H1 (cell line): ENCODE results near the gene SLC44A5. TPM values are rescaled to one million over a fixed set of nuclear protein-coding genes. Genes with fewer than 3 reads are reported as not detected.

Experiments used
- CTCF ChIA-PET: fragments of 300-600 bp; sonication (Branson Sonifier 250); formaldehyde crosslinking; loops from one replicate; lab custom pipeline; 2021; ENCODE audit not compliant: partially characterized antibody; lab: Charles Lee
- POLR2A ChIA-PET: fragments of 300-600 bp; sonication (Branson Sonifier 250); formaldehyde crosslinking; loops from one replicate; lab custom pipeline; 2021; ENCODE audit warnings: inconsistent platforms; ENCODE audit not compliant: partially characterized antibody; lab: Charles Lee
- DNase-seq, 2 experiments: peaks; one replicate each; pipeline versions ENCODE4 v3.0.0 to v3.0.0-alpha.2; 2010 to 2022; ENCODE audit warnings: low spot score in 2 of 2, low read depth in 1 of 2, mixed read lengths in 1 of 2
- FAIRE-seq: peaks from 2 replicates; lab custom pipeline; 2011; peaks lifted over from hg19 to GRCh38; lab: Jason Lieb, UNC
- H2AFZ ChIP-seq: 2 replicates; pipeline ENCODE4 v1.8.1; 2012; ENCODE audit warnings: low read length, inconsistent platforms
- H2AK5ac ChIP-seq: 2 replicates; pipeline ENCODE4 v1.6.1; 2013; ENCODE audit warnings: low read depth, low read length
- H2BK120ac ChIP-seq: replicated peaks from 2 replicates; pipeline ENCODE3; 2013; ENCODE audit warnings: low read depth, low read length, inconsistent platforms
- H2BK12ac ChIP-seq: 2 replicates; pipeline ENCODE4 v1.6.1; 2013; ENCODE audit warnings: low read depth, low read length
- H2BK15ac ChIP-seq: 2 replicates; pipeline ENCODE4 v1.6.1; 2013; ENCODE audit warnings: low read length
- H2BK20ac ChIP-seq: 2 replicates; pipeline ENCODE4 v1.6.1; 2013; ENCODE audit warnings: low read length
- H2BK5ac ChIP-seq: 2 replicates; pipeline ENCODE4 v1.6.1; 2013; ENCODE audit warnings: low read depth, low read length
- H3K14ac ChIP-seq: 2 replicates; pipeline ENCODE4 v1.6.1; 2013; ENCODE audit warnings: inconsistent platforms; ENCODE audit not compliant: insufficient read length
- H3K18ac ChIP-seq: 2 replicates; pipeline ENCODE4 v1.6.1; 2013; ENCODE audit warnings: low read length; ENCODE audit errors: extremely low read depth
- H3K23ac ChIP-seq: 2 replicates; pipeline ENCODE4 v1.6.1; 2013; ENCODE audit warnings: inconsistent platforms; ENCODE audit not compliant: insufficient read length
- H3K23me2 ChIP-seq: 2 replicates; pipeline ENCODE4 v1.6.1; 2013; ENCODE audit warnings: low read depth, low read length
- H3K27ac ChIP-seq: 2 replicates; pipeline ENCODE4 v1.6.1; 2011; ENCODE audit warnings: low read depth, low read length, inconsistent platforms
- H3K27me3 ChIP-seq, 4 experiments: replicated peaks in 1 of 4; 1 replicate in 1 of 4; 2 replicates in 3 of 4; pipeline versions ENCODE4 v1.6.1 to v1.8.1; 2011 to 2013; ENCODE audit warnings: low read length in 3 of 4, mild to moderate bottlenecking in 3 of 4, inconsistent platforms in 2 of 4, mixed read lengths in 2 of 4, moderate library complexity in 1 of 4; ENCODE audit not compliant: control insufficient read depth in 3 of 4, insufficient read depth in 3 of 4; ENCODE audit errors: extremely low read depth in 1 of 4
- H3K36me3 ChIP-seq, 4 experiments: 2 replicates each; pipeline versions ENCODE4 v1.6.1 to v1.8.1; 2011 to 2013; ENCODE audit warnings: mild to moderate bottlenecking in 4 of 4, low read length in 3 of 4, moderate library complexity in 2 of 4, control low read depth in 1 of 4, inconsistent platforms in 1 of 4; ENCODE audit not compliant: insufficient read depth in 4 of 4, control insufficient read depth in 2 of 4
- H3K4ac ChIP-seq: replicated peaks from 2 replicates; pipeline ENCODE3; 2013; ENCODE audit warnings: low read length, low read depth, mixed read lengths, inconsistent platforms; ENCODE audit not compliant: insufficient read length
- H3K4me1 ChIP-seq, 4 experiments: replicated peaks in 1 of 4; 1 replicate in 1 of 4; 2 replicates in 3 of 4; pipeline versions ENCODE4 v1.6.1 to v1.8.1; 2011 to 2013; ENCODE audit warnings: low read length in 3 of 4, inconsistent platforms in 2 of 4, mixed read lengths in 1 of 4; ENCODE audit not compliant: insufficient read depth in 4 of 4, control insufficient read depth in 3 of 4
- H3K4me2 ChIP-seq, 2 experiments: 2 replicates each; pipeline versions ENCODE4 v1.6.1 to v1.8.1; 2011 to 2013; ENCODE audit warnings: low read depth in 2 of 2, low read length in 2 of 2, control low read depth in 1 of 2, inconsistent platforms in 1 of 2, mild to moderate bottlenecking in 1 of 2; ENCODE audit not compliant: insufficient read depth in 1 of 2
- H3K4me3 ChIP-seq, 4 experiments: fragments of 200-600, 300-600 bp in 1 of 4; sonication (generic), shearing (Covaris generic), sonication (Bioruptor Twin) in 1 of 4; 2 replicates each; pipeline versions ENCODE4 v1.5.1 to v1.8.1; 2011 to 2016; ENCODE audit warnings: low read length in 4 of 4, low read depth in 3 of 4, control low read depth in 2 of 4, inconsistent platforms in 2 of 4, mild to moderate bottlenecking in 2 of 4, mixed read lengths in 1 of 4, moderate library complexity in 1 of 4; ENCODE audit not compliant: insufficient read depth in 2 of 4; ENCODE audit errors: extremely low read depth in 1 of 4
- H3K56ac ChIP-seq: replicated peaks from 2 replicates; pipeline ENCODE3; 2013; ENCODE audit warnings: low read depth, mild to moderate bottlenecking, mixed read lengths, low read length, inconsistent platforms; ENCODE audit not compliant: insufficient read length
- H3K79me1 ChIP-seq: 2 replicates; pipeline ENCODE4 v1.6.1; 2013; ENCODE audit warnings: low read depth, low read length, control low read depth
- H3K79me2 ChIP-seq, 2 experiments: 2 replicates each; pipeline versions ENCODE4 v1.6.1 to v1.8.1; 2012 to 2013; ENCODE audit warnings: low read length in 2 of 2, mild to moderate bottlenecking in 2 of 2, inconsistent platforms in 1 of 2; ENCODE audit not compliant: insufficient read depth in 2 of 2, control insufficient read depth in 1 of 2
- H3K9ac ChIP-seq, 4 experiments: replicated peaks in 1 of 4; 1 replicate in 1 of 4; 2 replicates in 3 of 4; pipeline versions ENCODE4 v1.6.1 to v1.8.1; 2011 to 2013; ENCODE audit warnings: low read depth in 3 of 4, low read length in 3 of 4, control low read depth in 2 of 4, mild to moderate bottlenecking in 2 of 4, moderate library complexity in 2 of 4, inconsistent platforms in 1 of 4; ENCODE audit errors: extremely low read depth in 1 of 4
- H3K9me3 ChIP-seq, 2 experiments: 2 replicates each; pipeline versions ENCODE4 v1.6.1 to v1.8.1; 2012 to 2013; ENCODE audit warnings: mild to moderate bottlenecking in 2 of 2, moderate library complexity in 2 of 2, control low read depth in 1 of 2, inconsistent platforms in 1 of 2, low read depth in 1 of 2, low read length in 1 of 2, mixed read lengths in 1 of 2; ENCODE audit not compliant: insufficient read depth in 2 of 2
- H4K20me1 ChIP-seq, 2 experiments: replicated peaks in 1 of 2; 2 replicates each; pipeline versions ENCODE3 to v1.8.1; 2011 to 2013; ENCODE audit warnings: inconsistent platforms in 2 of 2, low read length in 2 of 2, mild to moderate bottlenecking in 1 of 2; ENCODE audit not compliant: insufficient read depth in 2 of 2, control insufficient read depth in 1 of 2
- H4K5ac ChIP-seq: 2 replicates; pipeline ENCODE4 v1.6.1; 2013; ENCODE audit warnings: low read length, low read depth, mixed read lengths, inconsistent platforms; ENCODE audit not compliant: insufficient read length
- H4K8ac ChIP-seq: 2 replicates; pipeline ENCODE4 v1.8.0; 2013; ENCODE audit warnings: mild to moderate bottlenecking, moderate library complexity, low read length, inconsistent platforms; ENCODE audit not compliant: insufficient read depth; ENCODE audit errors: extremely low read depth
- H4K91ac ChIP-seq: replicated peaks from 2 replicates; pipeline ENCODE3; 2013; ENCODE audit warnings: low read length, mixed read lengths, inconsistent platforms; ENCODE audit not compliant: insufficient read length
- CHD7 ChIP-seq: fragments of 300-600 bp; sonication (generic); IDR thresholded peaks from 2 replicates; pipeline ENCODE4 v1.7.1; 2012; ENCODE audit warnings: low read length, moderate library complexity, mild to moderate bottlenecking, inconsistent platforms; ENCODE audit not compliant: insufficient replicate concordance
- polyA plus RNA-seq, 7 experiments: library from polyadenylated mRNA; depleted of rRNA in 3 of 7; stranded (reverse) in 5 of 7; unstranded in 2 of 7; fragments of >200 nt in 5 of 7; fragments of 200-250 nt in 2 of 7; gene quantifications; 1 replicate in 5 of 7; 2 replicates in 1 of 7; 4 replicates in 1 of 7; pipeline versions ENCODE4 v1.2.1 to v1.2.3, GENCODE V29; 2011 to 2013; ENCODE audit warnings: missing spikeins in 2 of 7, mixed read lengths in 2 of 7
- total RNA-seq: library from RNA; stranded (reverse); fragmentation: NEBNext Ultra II Directional; extraction: Animal tissue kit (Norgen Biotek cat#: 25700); gene quantifications from 2 replicates; pipeline ENCODE4 v1.2.1, GENCODE V29; 2021

Gene SLC44A5
- total and polyA plus RNA-seq, 2 of the 8 experiments (the other 6 are each of a cell fraction or from before 2014, with no cell fraction given), result 1.8 to 3.3 TPM

- ChIA-PET POLR2A (no interaction called here), CTCF (interaction anchor here (0.6 kb wide), 2 partner anchors 102 to 513 kb away, joined by 3 read pairs; no protein-coding TSS in a partner anchor)
- Histone ChIP-seq H3K14ac (no peak overlapping the region), H3K27me3 (no peaks in the 10 kb centered on the region), H3K79me1 (no peaks in the 10 kb centered on the region), H3K9ac (no peak overlapping the region), H3K4ac (no peak overlapping the region), H2AK5ac (no peak overlapping the region), H4K8ac (no peak overlapping the region), H2BK120ac (no peak overlapping the region), H2BK5ac (no peak overlapping the region), H2BK15ac (no peak overlapping the region), H4K20me1 (no peaks in the 10 kb centered on the region), H2AFZ (no peak overlapping the region), H3K4me3 (no peak overlapping the region), H3K23me2 (no peaks in the 10 kb centered on the region), H4K91ac (no peak overlapping the region), H3K9me3 (no peaks in the 10 kb centered on the region), H3K18ac (no peak overlapping the region), H3K27ac (no peak overlapping the region), H3K4me2 (no peak overlapping the region), H3K36me3 (no peaks in the 10 kb centered on the region), H2BK20ac (no peak overlapping the region), H2BK12ac (no peak overlapping the region), H3K79me2 (no peaks in the 10 kb centered on the region), H3K56ac (no peak overlapping the region), H4K5ac (no peak overlapping the region), H3K23ac (no peak overlapping the region), H3K4me1 (no peaks in the 10 kb centered on the region)
- FAIRE-seq (no peak), DNase-seq (no peak)
- TF ChIP-seq CHD7, result no peak
Measured at GRCh38 chr1:75529488-75529887, 81.4 kb downstream of the SLC44A5 start.
